Spleen (tissue), 7 donors: ENCODE measurements around the gene GLDN.

Experiments
- POLR2A ChIP-seq, 3 donors: fragments of 450-650 bp; IDR thresholded peaks; one replicate each; pipeline ENCODE4 v1.5.1; 2017; ENCODE audit warnings: antibody characterized with exemption in 3 of 3, mild to moderate bottlenecking in 1 of 3
- POLR2AphosphoS5 ChIP-seq, 3 donors: sonication (generic); formaldehyde crosslinking; IDR thresholded peaks; one replicate each; pipeline ENCODE4 v1.5.1; 2017; ENCODE audit warnings: antibody characterized with exemption in 3 of 3
- TF ChIP-seq, protein P1 (sequence below), 11 experiments: fragments of 200-600 bp in 7 of 11; fragments of 450-650 bp in 4 of 11; sonication (generic) in 4 of 11; IDR thresholded peaks in 8 of 11; conservative IDR thresholded peaks in 3 of 11; 1 replicate in 7 of 11; 2 replicates in 4 of 11; pipeline versions ENCODE4 v1.4.0 to v1.8.0; 2016 to 2021; ENCODE audit warnings: antibody characterized with exemption in 11 of 11, inconsistent platforms in 4 of 11, mild to moderate bottlenecking in 1 of 11
- donor health status: DM: no; HTN: no; CAD: no; lungs with moderate emphysema.
- donor health status: DM: no; HTN: no; CAD: no.
- donor health status: DM: no; HTN: no; CAD: no.

DNA sequence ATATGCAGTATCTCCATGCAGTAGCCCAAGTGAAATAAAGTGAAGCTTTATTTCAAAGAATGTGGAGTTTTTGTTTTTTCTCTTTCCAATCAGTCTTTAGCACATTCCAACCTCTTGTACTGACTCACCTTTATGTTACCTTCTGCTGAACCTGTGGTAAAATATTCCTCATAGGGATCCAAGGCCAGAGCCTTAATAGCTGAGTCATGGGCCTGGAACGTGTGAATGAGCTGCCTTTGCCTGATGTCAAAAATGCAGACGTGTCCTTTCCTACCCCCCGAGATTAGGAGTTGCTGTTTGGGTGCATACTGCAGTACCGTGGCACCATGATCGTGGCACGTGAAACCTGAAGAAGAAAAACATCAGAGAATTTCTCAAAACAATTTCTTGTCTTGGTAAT is 108.5 kb downstream of the GLDN start:
- TF ChIP-seq, protein P1, sequence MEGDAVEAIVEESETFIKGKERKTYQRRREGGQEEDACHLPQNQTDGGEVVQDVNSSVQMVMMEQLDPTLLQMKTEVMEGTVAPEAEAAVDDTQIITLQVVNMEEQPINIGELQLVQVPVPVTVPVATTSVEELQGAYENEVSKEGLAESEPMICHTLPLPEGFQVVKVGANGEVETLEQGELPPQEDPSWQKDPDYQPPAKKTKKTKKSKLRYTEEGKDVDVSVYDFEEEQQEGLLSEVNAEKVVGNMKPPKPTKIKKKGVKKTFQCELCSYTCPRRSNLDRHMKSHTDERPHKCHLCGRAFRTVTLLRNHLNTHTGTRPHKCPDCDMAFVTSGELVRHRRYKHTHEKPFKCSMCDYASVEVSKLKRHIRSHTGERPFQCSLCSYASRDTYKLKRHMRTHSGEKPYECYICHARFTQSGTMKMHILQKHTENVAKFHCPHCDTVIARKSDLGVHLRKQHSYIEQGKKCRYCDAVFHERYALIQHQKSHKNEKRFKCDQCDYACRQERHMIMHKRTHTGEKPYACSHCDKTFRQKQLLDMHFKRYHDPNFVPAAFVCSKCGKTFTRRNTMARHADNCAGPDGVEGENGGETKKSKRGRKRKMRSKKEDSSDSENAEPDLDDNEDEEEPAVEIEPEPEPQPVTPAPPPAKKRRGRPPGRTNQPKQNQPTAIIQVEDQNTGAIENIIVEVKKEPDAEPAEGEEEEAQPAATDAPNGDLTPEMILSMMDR (IDR thresholded peaks at IDR 0.05 in 8 of 11, conservative IDR thresholded peaks at IDR 0.05 in 3 of 11), result no peak
- TF ChIP-seq POLR2AphosphoS5 (IDR thresholded peaks at IDR 0.05) (no peak), POLR2A (IDR thresholded peaks at IDR 0.05) (no peak)
